Calu3 (cell line): ENCODE data around the gene FABP1. TPM values are rescaled to one million over a fixed set of nuclear protein-coding genes. Genes with fewer than 3 reads are reported as not detected.

ENCODE experiments used
- BruUV-seq: library from RNA; stranded (reverse); fragments of 400-500 nt; replicated peaks from 2 replicates; lab custom pipeline; 2021; lab: Mats Ljungman, UMichigan
- CTCF ChIA-PET: fragments of 300-600 bp; sonication (Branson Sonifier 250); formaldehyde crosslinking; loops from one replicate; lab custom pipeline; 2022; ENCODE audit warnings: antibody characterized with exemption; lab: Charles Lee
- DNase-seq: peaks from one replicate; pipeline ENCODE4 v3.0.0; 2022
- H3K27ac Mint-ChIP-seq: one replicate; pipeline ENCODE4 v1.8.0; 2022; ENCODE audit warnings: mixed read lengths; ENCODE audit not compliant: unreplicated experiment
- H3K27me3 Mint-ChIP-seq: one replicate; pipeline ENCODE4 v1.8.0; 2022; ENCODE audit warnings: mixed read lengths; ENCODE audit not compliant: unreplicated experiment
- H3K36me3 Mint-ChIP-seq: one replicate; pipeline ENCODE4 v1.8.0; 2022; ENCODE audit warnings: mild to moderate bottlenecking, moderate library complexity, mixed read lengths; ENCODE audit not compliant: insufficient read depth, unreplicated experiment
- H3K4me1 Mint-ChIP-seq: one replicate; pipeline ENCODE4 v1.8.0; 2022; ENCODE audit warnings: mild to moderate bottlenecking, low read depth, mixed read lengths; ENCODE audit not compliant: unreplicated experiment
- H3K4me3 Mint-ChIP-seq: one replicate; pipeline ENCODE4 v1.8.0; 2022; ENCODE audit warnings: mild to moderate bottlenecking, low read depth, moderate library complexity, mixed read lengths; ENCODE audit not compliant: unreplicated experiment
- H3K9me3 Mint-ChIP-seq: one replicate; pipeline ENCODE4 v1.8.0; 2022; ENCODE audit warnings: low read depth, mixed read lengths; ENCODE audit not compliant: unreplicated experiment
- intact Hi-C: fragments of 100-400 bp; cut with micrococcal nuclease; formaldehyde crosslinking; loops from one replicate; pipeline ENCODE4 v1.10.0; 2022; ENCODE audit not compliant: unreplicated experiment
- total RNA-seq: library from RNA; stranded (reverse); gene quantifications from 2 replicates; pipeline ENCODE4 v1.2.3, GENCODE V29; 2022
- TF ChIP-seq, protein P1 (sequence below): fragments of 200-600 bp; IDR thresholded peaks from one replicate; pipeline ENCODE4 v1.8.0; 2022; ENCODE audit warnings: antibody characterized with exemption; ENCODE audit not compliant: unreplicated experiment

FABP1 gene
- total RNA-seq, 1 experiment from 2014 or later: not detected

- CTCF ChIA-PET: no interaction called here
- peaks cover 3% of the 10 kb centered on the region for H3K9me3 Mint-ChIP-seq
- intact Hi-C loops: no loop called here
Observed at GRCh38 chr2:88165332-88166003, 37.6 kb upstream of the FABP1 start.

DNA sequence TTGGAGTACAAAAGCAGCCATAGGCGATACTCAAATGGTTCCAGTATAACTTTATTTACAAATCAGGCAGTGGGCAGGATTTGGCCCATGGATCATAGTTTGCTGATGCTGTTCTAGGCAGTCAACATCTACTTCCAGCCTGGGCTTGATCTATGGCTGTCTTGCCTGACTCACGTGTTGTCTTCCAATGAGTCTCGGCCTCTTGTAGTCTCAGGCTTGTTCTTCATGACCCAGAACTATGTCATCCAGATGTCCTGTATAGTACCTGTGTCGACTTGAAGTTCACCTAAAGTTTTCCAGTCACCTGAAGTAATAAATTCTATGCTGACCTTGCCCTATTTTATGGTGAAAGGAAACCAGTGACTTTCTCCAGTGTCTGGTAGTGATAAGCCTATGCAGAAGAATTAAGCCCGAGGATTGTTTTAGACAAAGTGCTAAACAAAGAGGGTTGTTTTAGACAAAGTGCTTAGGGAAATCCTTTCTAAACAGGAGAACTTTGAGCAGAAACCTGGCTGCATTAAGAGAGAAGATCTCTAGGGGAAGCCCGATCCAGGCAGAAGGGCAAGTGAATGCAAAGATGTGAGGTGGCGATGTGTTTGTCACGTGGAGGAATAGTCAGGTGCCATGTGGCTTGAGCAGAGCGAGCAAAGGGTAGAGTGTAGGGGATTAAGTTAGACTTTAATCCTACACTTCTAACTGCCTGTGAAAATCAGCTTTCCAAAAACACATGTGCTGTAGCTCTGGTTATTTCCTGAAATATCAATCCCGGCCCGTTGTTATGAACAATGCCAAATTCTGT lies 33.8 kb upstream of the FABP1 start:
- Mint-ChIP-seq H3K36me3 (no peaks in the 10 kb centered on the region), H3K4me3 (no peak overlapping the region), H3K27ac (no peak overlapping the region), H3K9me3 (no peaks in the 10 kb centered on the region), H3K27me3 (peaks cover 25% of the 10 kb centered on the region), H3K4me1 (no peaks in the 10 kb centered on the region)
- CTCF ChIA-PET: interaction anchor here (1.2 to 3.7 kb wide), 2 partner anchors 10 to 101 kb away, joined by 3 to 83 read pairs; no protein-coding TSS in a partner anchor
- DNase-seq: no peak
- TF ChIP-seq, protein P1, sequence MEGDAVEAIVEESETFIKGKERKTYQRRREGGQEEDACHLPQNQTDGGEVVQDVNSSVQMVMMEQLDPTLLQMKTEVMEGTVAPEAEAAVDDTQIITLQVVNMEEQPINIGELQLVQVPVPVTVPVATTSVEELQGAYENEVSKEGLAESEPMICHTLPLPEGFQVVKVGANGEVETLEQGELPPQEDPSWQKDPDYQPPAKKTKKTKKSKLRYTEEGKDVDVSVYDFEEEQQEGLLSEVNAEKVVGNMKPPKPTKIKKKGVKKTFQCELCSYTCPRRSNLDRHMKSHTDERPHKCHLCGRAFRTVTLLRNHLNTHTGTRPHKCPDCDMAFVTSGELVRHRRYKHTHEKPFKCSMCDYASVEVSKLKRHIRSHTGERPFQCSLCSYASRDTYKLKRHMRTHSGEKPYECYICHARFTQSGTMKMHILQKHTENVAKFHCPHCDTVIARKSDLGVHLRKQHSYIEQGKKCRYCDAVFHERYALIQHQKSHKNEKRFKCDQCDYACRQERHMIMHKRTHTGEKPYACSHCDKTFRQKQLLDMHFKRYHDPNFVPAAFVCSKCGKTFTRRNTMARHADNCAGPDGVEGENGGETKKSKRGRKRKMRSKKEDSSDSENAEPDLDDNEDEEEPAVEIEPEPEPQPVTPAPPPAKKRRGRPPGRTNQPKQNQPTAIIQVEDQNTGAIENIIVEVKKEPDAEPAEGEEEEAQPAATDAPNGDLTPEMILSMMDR: no peak
- intact Hi-C loops: no loop called here
- no TSS peak for BruUV-seq

More at GRCh38 chr2:88165332-88166003, 37.6 kb upstream of the FABP1 start:
- H3K27me3 Mint-ChIP-seq: peaks cover 36% of the 10 kb centered on the region
- no peak for DNase-seq
- H3K27ac Mint-ChIP-seq: no peak overlapping the region
- H3K4me3 Mint-ChIP-seq: no peak overlapping the region
- no TSS peak for BruUV-seq
- no peaks in the 10 kb centered on the region for H3K4me1 Mint-ChIP-seq
- peaks cover 2% of the 10 kb centered on the region for H3K36me3 Mint-ChIP-seq
- TF ChIP-seq, protein P1: no peak

- H3K4me1 Mint-ChIP-seq: no peaks in the 10 kb centered on the region
- TF ChIP-seq, protein P1: no peak
- peaks cover 25% of the 10 kb centered on the region for H3K27me3 Mint-ChIP-seq
- intact Hi-C loops: no loop called here
- CTCF ChIA-PET: interaction anchor here (0.5 to 3.7 kb wide), 3 partner anchors 10 to 100 kb away, joined by 3 to 83 read pairs (median 3); partner anchors contain the start of gene THNSL2
- H3K27ac Mint-ChIP-seq: no peak overlapping the region
- no peak for DNase-seq
- H3K4me3 Mint-ChIP-seq: no peak overlapping the region
- no peaks in the 10 kb centered on the region for H3K36me3 Mint-ChIP-seq
- BruUV-seq: no TSS peak
- no peaks in the 10 kb centered on the region for H3K9me3 Mint-ChIP-seq
Observed at GRCh38 chr2:88160517-88160916, 32.7 kb upstream of the FABP1 start.

DNA sequence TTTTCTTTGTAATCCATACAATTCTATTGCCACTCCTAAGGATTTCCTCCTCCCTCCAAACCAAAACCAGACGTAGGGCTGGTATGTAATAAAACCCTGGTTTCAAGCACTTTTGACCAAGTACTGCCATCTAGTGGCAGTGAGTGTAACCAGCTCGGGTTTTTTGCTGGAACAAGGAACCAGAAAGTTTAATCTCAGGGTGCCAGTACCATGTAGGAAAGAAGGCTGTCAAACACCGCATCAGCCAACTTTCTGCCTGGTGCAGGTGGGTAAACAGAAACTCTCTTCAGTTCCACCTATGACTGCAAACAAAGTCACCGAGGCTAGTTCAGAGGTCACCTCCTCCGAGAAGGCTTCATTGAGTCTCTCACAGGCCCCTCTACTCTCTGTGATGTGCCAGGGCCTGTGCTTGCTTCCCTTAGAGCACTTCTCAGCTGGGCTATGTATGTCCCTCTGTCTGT lies 32.1 kb upstream of the FABP1 start:
- intact Hi-C loops: loop anchor here (2.0 kb wide), 1 partner anchor 97 kb away; no protein-coding TSS in a partner anchor
- H3K27ac Mint-ChIP-seq: no peak overlapping the region
- no TSS peak for BruUV-seq
- CTCF ChIA-PET: interaction anchor here (0.5 to 3.7 kb wide), 2 partner anchors 10 to 99 kb away, joined by 3 to 83 read pairs; partner anchors contain the start of gene THNSL2
- no peaks in the 10 kb centered on the region for H3K36me3 Mint-ChIP-seq
- H3K4me3 Mint-ChIP-seq: no peak overlapping the region
- H3K4me1 Mint-ChIP-seq: no peaks in the 10 kb centered on the region
- DNase-seq: peak; percentile 64
- peaks cover 24% of the 10 kb centered on the region for H3K27me3 Mint-ChIP-seq
- H3K9me3 Mint-ChIP-seq: no peaks in the 10 kb centered on the region
- TF ChIP-seq, protein P1: peak; percentile 63
